Stimulated activated memory B cell treated with anti-CD40 and anti-IgM and Interleukin-4, amounts not matched to agents 10 μg/mL and 1 μg/mL and 100 μg/mL, for 72 hours (primary cell): Measurements from ENCODE around the gene AUTS2.

Experiments used
- ATAC-seq: fragments of 150-1000 bp; cut with Tn5 transposase; 2 replicates; pipeline ENCODE4 v1.10.0; 2021
- H3K27ac Mint-ChIP-seq: one replicate; pipeline ENCODE4 v1.8.0; 2022; ENCODE audit warnings: mild to moderate bottlenecking, mixed read lengths
- H3K27me3 Mint-ChIP-seq: one replicate; pipeline ENCODE4 v1.8.0; 2022; ENCODE audit warnings: mixed read lengths
- H3K36me3 Mint-ChIP-seq: one replicate; pipeline ENCODE4 v1.8.0; 2022; ENCODE audit warnings: mixed read lengths
- H3K4me1 Mint-ChIP-seq: one replicate; pipeline ENCODE4 v1.8.0; 2022; ENCODE audit warnings: mixed read lengths
- H3K4me3 Mint-ChIP-seq: one replicate; pipeline ENCODE4 v1.8.0; 2022; ENCODE audit warnings: mild to moderate bottlenecking, moderate library complexity, mixed read lengths
- H3K9me3 Mint-ChIP-seq: one replicate; pipeline ENCODE4 v1.8.0; 2022; ENCODE audit warnings: mixed read lengths

The AUTS2 gene

GRCh38 chr7:70317356-70317755 lies 719.1 kb downstream of the AUTS2 start:
- no peaks in the 10 kb centered on the region for H3K4me1 Mint-ChIP-seq
- H3K36me3 Mint-ChIP-seq, result peaks cover 13% of the 10 kb centered on the region
- no peak overlapping the region for H3K27ac Mint-ChIP-seq
- no peaks in the 10 kb centered on the region for H3K27me3 Mint-ChIP-seq
- H3K9me3 Mint-ChIP-seq, result no peaks in the 10 kb centered on the region
- H3K4me3 Mint-ChIP-seq, result no peak overlapping the region
- no peak for ATAC-seq

- no peak overlapping the region for H3K4me3 Mint-ChIP-seq
- no peaks in the 10 kb centered on the region for H3K27me3 Mint-ChIP-seq
- H3K4me1 Mint-ChIP-seq, result no peaks in the 10 kb centered on the region
- ATAC-seq, result no peak
- H3K9me3 Mint-ChIP-seq, result no peaks in the 10 kb centered on the region
- peaks cover 13% of the 10 kb centered on the region for H3K36me3 Mint-ChIP-seq
- no peak overlapping the region for H3K27ac Mint-ChIP-seq
Observed at GRCh38 chr7:70318511-70318910, 720.2 kb downstream of the AUTS2 start.

GRCh38 chr7:70319057-70319456 lies 720.8 kb downstream of the AUTS2 start:
- H3K4me3 Mint-ChIP-seq, result no peak overlapping the region
- no peaks in the 10 kb centered on the region for H3K27me3 Mint-ChIP-seq
- H3K36me3 Mint-ChIP-seq, result peaks cover 13% of the 10 kb centered on the region
- no peaks in the 10 kb centered on the region for H3K9me3 Mint-ChIP-seq
- no peak overlapping the region for H3K27ac Mint-ChIP-seq
- no peaks in the 10 kb centered on the region for H3K4me1 Mint-ChIP-seq
- ATAC-seq, result no peak

GRCh38 chr7:70321016-70321590 lies 722.8 kb downstream of the AUTS2 start:
- H3K36me3 Mint-ChIP-seq, result no peaks in the 10 kb centered on the region
- no peak overlapping the region for H3K4me3 Mint-ChIP-seq
- no peaks in the 10 kb centered on the region for H3K27me3 Mint-ChIP-seq
- no peak overlapping the region for H3K27ac Mint-ChIP-seq
- no peaks in the 10 kb centered on the region for H3K4me1 Mint-ChIP-seq
- no peaks in the 10 kb centered on the region for H3K9me3 Mint-ChIP-seq
- ATAC-seq, result no peak

- no peaks in the 10 kb centered on the region for H3K4me1 Mint-ChIP-seq
- no peaks in the 10 kb centered on the region for H3K36me3 Mint-ChIP-seq
- ATAC-seq, result no peak
- H3K4me3 Mint-ChIP-seq, result no peak overlapping the region
- no peak overlapping the region for H3K27ac Mint-ChIP-seq
- H3K9me3 Mint-ChIP-seq, result no peaks in the 10 kb centered on the region
- H3K27me3 Mint-ChIP-seq, result no peaks in the 10 kb centered on the region
Observed at GRCh38 chr7:70322856-70323255, 724.6 kb downstream of the AUTS2 start.

GRCh38 chr7:70325509-70326101 lies 727.3 kb downstream of the AUTS2 start:
- no peaks in the 10 kb centered on the region for H3K27me3 Mint-ChIP-seq
- H3K27ac Mint-ChIP-seq, result no peak overlapping the region
- no peak overlapping the region for H3K4me3 Mint-ChIP-seq
- peaks cover 3% of the 10 kb centered on the region for H3K9me3 Mint-ChIP-seq
- peaks cover 6% of the 10 kb centered on the region for H3K36me3 Mint-ChIP-seq
- H3K4me1 Mint-ChIP-seq, result no peaks in the 10 kb centered on the region
- ATAC-seq, result no peak

- Mint-ChIP-seq H3K4me1 (no peaks in the 10 kb centered on the region), H3K27me3 (no peaks in the 10 kb centered on the region), H3K36me3 (peaks cover 8% of the 10 kb centered on the region), H3K9me3 (no peaks in the 10 kb centered on the region), H3K4me3 (no peak overlapping the region), H3K27ac (no peak overlapping the region)
- no peak for ATAC-seq
Observed at GRCh38 chr7:70334295-70334694, 736.0 kb downstream of the AUTS2 start.

GRCh38 chr7:70334871-70335270 lies 736.6 kb downstream of the AUTS2 start:
- no peaks in the 10 kb centered on the region for H3K4me1 Mint-ChIP-seq
- no peak overlapping the region for H3K4me3 Mint-ChIP-seq
- peaks cover 8% of the 10 kb centered on the region for H3K36me3 Mint-ChIP-seq
- H3K27me3 Mint-ChIP-seq, result no peaks in the 10 kb centered on the region
- H3K27ac Mint-ChIP-seq, result no peak overlapping the region
- no peaks in the 10 kb centered on the region for H3K9me3 Mint-ChIP-seq
- no peak for ATAC-seq

GRCh38 chr7:70336536-70336935 lies 738.3 kb downstream of the AUTS2 start:
- Mint-ChIP-seq H3K27me3 (no peaks in the 10 kb centered on the region), H3K9me3 (no peaks in the 10 kb centered on the region), H3K27ac (no peak overlapping the region), H3K4me3 (no peak overlapping the region), H3K36me3 (peaks cover 3% of the 10 kb centered on the region), H3K4me1 (no peaks in the 10 kb centered on the region)
- no peak for ATAC-seq

GRCh38 chr7:70338015-70338414 lies 739.7 kb downstream of the AUTS2 start:
- Mint-ChIP-seq H3K27ac (no peak overlapping the region), H3K4me1 (no peaks in the 10 kb centered on the region), H3K9me3 (no peaks in the 10 kb centered on the region), H3K27me3 (no peaks in the 10 kb centered on the region), H3K36me3 (no peaks in the 10 kb centered on the region), H3K4me3 (no peak overlapping the region)
- no peak for ATAC-seq

GRCh38 chr7:70340236-70340635 lies 742.0 kb downstream of the AUTS2 start:
- H3K4me3 Mint-ChIP-seq, result no peak overlapping the region
- ATAC-seq, result no peak
- H3K36me3 Mint-ChIP-seq, result no peaks in the 10 kb centered on the region
- H3K4me1 Mint-ChIP-seq, result no peaks in the 10 kb centered on the region
- H3K27me3 Mint-ChIP-seq, result no peaks in the 10 kb centered on the region
- no peak overlapping the region for H3K27ac Mint-ChIP-seq
- H3K9me3 Mint-ChIP-seq, result no peaks in the 10 kb centered on the region

GRCh38 chr7:70341446-70341845 lies 743.2 kb downstream of the AUTS2 start:
- no peak overlapping the region for H3K4me3 Mint-ChIP-seq
- H3K27me3 Mint-ChIP-seq, result no peaks in the 10 kb centered on the region
- H3K36me3 Mint-ChIP-seq, result no peaks in the 10 kb centered on the region
- H3K4me1 Mint-ChIP-seq, result no peaks in the 10 kb centered on the region
- H3K27ac Mint-ChIP-seq, result no peak overlapping the region
- H3K9me3 Mint-ChIP-seq, result no peaks in the 10 kb centered on the region
- ATAC-seq, result no peak

GRCh38 chr7:70343519-70343918 lies 745.2 kb downstream of the AUTS2 start:
- no peak for ATAC-seq
- H3K9me3 Mint-ChIP-seq, result no peaks in the 10 kb centered on the region
- H3K27ac Mint-ChIP-seq, result no peak overlapping the region
- H3K36me3 Mint-ChIP-seq, result peaks cover 7% of the 10 kb centered on the region
- no peak overlapping the region for H3K4me3 Mint-ChIP-seq
- peaks cover 12% of the 10 kb centered on the region for H3K4me1 Mint-ChIP-seq
- H3K27me3 Mint-ChIP-seq, result no peaks in the 10 kb centered on the region

- Mint-ChIP-seq H3K4me1 (peaks cover 12% of the 10 kb centered on the region), H3K27ac (no peak overlapping the region), H3K9me3 (no peaks in the 10 kb centered on the region), H3K36me3 (peaks cover 8% of the 10 kb centered on the region), H3K27me3 (no peaks in the 10 kb centered on the region), H3K4me3 (no peak overlapping the region)
- ATAC-seq, result no peak
Observed at GRCh38 chr7:70344726-70345125, 746.5 kb downstream of the AUTS2 start.

- H3K4me3 Mint-ChIP-seq, result no peak overlapping the region
- no peak for ATAC-seq
- no peaks in the 10 kb centered on the region for H3K27me3 Mint-ChIP-seq
- H3K4me1 Mint-ChIP-seq, result peaks cover 12% of the 10 kb centered on the region
- no peaks in the 10 kb centered on the region for H3K9me3 Mint-ChIP-seq
- H3K36me3 Mint-ChIP-seq, result peaks cover 12% of the 10 kb centered on the region
- H3K27ac Mint-ChIP-seq, result no peak overlapping the region
Observed at GRCh38 chr7:70346844-70347462, 748.7 kb downstream of the AUTS2 start.
